Endothelial cell of umbilical vein (primary cell): ENCODE results near the gene CAMK2G. TPM values are rescaled to one million over a fixed set of nuclear protein-coding genes. Genes with fewer than 3 reads are reported as not detected.

Experiments used
- BruUV-seq: library from RNA; stranded (reverse); fragments of 400-500 nt; replicated peaks from 2 replicates; lab custom pipeline; 2021; lab: Mats Ljungman, UMichigan
- CTCF ChIA-PET: fragments of 300-600, 350-600 bp; sonication (Branson Sonifier 250); formaldehyde crosslinking; loops from one replicate; lab custom pipeline; 2021; ENCODE audit warnings: antibody characterized with exemption, inconsistent platforms; lab: Charles Lee
- POLR2A ChIA-PET: fragments of 300-600, 350-600 bp; sonication (Branson Sonifier 250); formaldehyde crosslinking; loops from one replicate; lab custom pipeline; 2021; ENCODE audit warnings: antibody characterized with exemption, inconsistent platforms; lab: Charles Lee
- DNase-seq: peaks from one replicate; pipeline ENCODE4 v3.0.0-alpha.2; 2011; ENCODE audit warnings: low read depth, low spot score
- FAIRE-seq: peaks from 2 replicates; lab custom pipeline; 2011; peaks lifted over from hg19 to GRCh38; lab: Jason Lieb, UNC
- H2AFZ ChIP-seq: 2 replicates; pipeline ENCODE4 v1.6.0; 2012; ENCODE audit warnings: low read depth, low read length, control low read depth, inconsistent platforms
- H3K27ac ChIP-seq: 2 replicates; pipeline ENCODE4 v1.5.1; 2011; ENCODE audit warnings: low read depth, mild to moderate bottlenecking, control low read depth, low read length, moderate library complexity; ENCODE audit not compliant: insufficient read depth
- H3K27me3 ChIP-seq, 2 experiments: 2 replicates each; pipeline versions ENCODE4 v1.6.0 to v1.6.1; 2011; ENCODE audit warnings: low read length in 2 of 2, mixed read lengths in 1 of 2; ENCODE audit not compliant: control insufficient read depth in 2 of 2, insufficient read depth in 2 of 2
- H3K36me3 ChIP-seq, 2 experiments: 2 replicates in 1 of 2; 3 replicates in 1 of 2; pipeline ENCODE4 v1.5.1; 2011; ENCODE audit warnings: low read length in 2 of 2, mild to moderate bottlenecking in 1 of 2, moderate library complexity in 1 of 2; ENCODE audit not compliant: control insufficient read depth in 2 of 2, insufficient read depth in 2 of 2; ENCODE audit errors: extremely low read depth in 1 of 2
- H3K4me1 ChIP-seq: 3 replicates; pipeline ENCODE4 v1.5.1; 2011; ENCODE audit warnings: mild to moderate bottlenecking, low read length; ENCODE audit not compliant: control insufficient read depth, insufficient read depth; ENCODE audit errors: extremely low read depth
- H3K4me2 ChIP-seq: 2 replicates; pipeline ENCODE4 v1.6.1; 2011; ENCODE audit warnings: low read length, control low read depth, mixed read lengths; ENCODE audit not compliant: insufficient read depth
- H3K4me3 ChIP-seq, 3 experiments: fragments of 200-600 bp in 1 of 3; sonication (generic), shearing (Covaris generic) in 1 of 3; replicated peaks in 1 of 3; 2 replicates each; pipeline ENCODE4 v1.5.1; 2011 to 2016; ENCODE audit warnings: control low read depth in 3 of 3, low read length in 3 of 3, mild to moderate bottlenecking in 2 of 3, inconsistent platforms in 1 of 3, low read depth in 1 of 3, moderate library complexity in 1 of 3; ENCODE audit not compliant: insufficient read depth in 1 of 3
- H3K79me2 ChIP-seq: 2 replicates; pipeline ENCODE4 v1.6.0; 2012; ENCODE audit warnings: low read length, inconsistent platforms; ENCODE audit not compliant: control insufficient read depth, insufficient read depth
- H3K9ac ChIP-seq: replicated peaks from 2 replicates; pipeline ENCODE3; 2011; ENCODE audit warnings: low read length, control low read depth; ENCODE audit not compliant: insufficient read depth; ENCODE audit errors: extremely low read depth
- H3K9me1 ChIP-seq: replicated peaks from 3 replicates; pipeline ENCODE4 v1.6.0; 2011; ENCODE audit warnings: mild to moderate bottlenecking, low read length; ENCODE audit not compliant: control insufficient read depth, insufficient read depth; ENCODE audit errors: extremely low read depth
- H3K9me3 ChIP-seq: replicated peaks from 2 replicates; pipeline ENCODE4 v1.5.1; 2012; ENCODE audit warnings: low read length, inconsistent platforms; ENCODE audit not compliant: control insufficient read depth, insufficient read depth
- H4K20me1 ChIP-seq: replicated peaks from 2 replicates; pipeline ENCODE3; 2011; ENCODE audit warnings: mild to moderate bottlenecking, low read length; ENCODE audit not compliant: control insufficient read depth, insufficient read depth; ENCODE audit errors: extremely low read depth
- EZH2 ChIP-seq: IDR thresholded peaks from 2 replicates; pipeline ENCODE4 v1.6.1; 2012; ENCODE audit warnings: borderline replicate concordance, low read depth, mild to moderate bottlenecking, moderate library complexity, low read length, inconsistent platforms; ENCODE audit not compliant: severe bottlenecking
- FOS ChIP-seq: IDR thresholded peaks from 2 replicates; pipeline ENCODE4 v1.6.1; 2011; ENCODE audit warnings: mild to moderate bottlenecking, low read length, moderate library complexity, borderline replicate concordance; ENCODE audit not compliant: insufficient read depth
- GATA2 ChIP-seq: IDR thresholded peaks from 2 replicates; pipeline ENCODE4 v1.7.0; 2011; ENCODE audit warnings: low read depth, mild to moderate bottlenecking, moderate library complexity, mixed read lengths, low read length; ENCODE audit not compliant: insufficient read length, insufficient read depth
- JUN ChIP-seq: IDR thresholded peaks from 2 replicates; pipeline ENCODE4 v1.6.1; 2011; ENCODE audit warnings: borderline replicate concordance, low read depth; ENCODE audit not compliant: insufficient read length, insufficient read depth
- MYC ChIP-seq: IDR thresholded peaks from one replicate; pipeline ENCODE4 v1.6.1; 2011; ENCODE audit warnings: mild to moderate bottlenecking, low read depth, low read length
- POLR2A ChIP-seq: IDR thresholded peaks from 2 replicates; pipeline ENCODE4 v1.6.1; 2012; ENCODE audit warnings: low read depth, mild to moderate bottlenecking, control low read depth, low read length
- POLR2AphosphoS5 ChIP-seq: IDR thresholded peaks from 2 replicates; pipeline ENCODE4 v1.6.1; 2012; ENCODE audit warnings: low read depth, mild to moderate bottlenecking, control low read depth, low read length, moderate library complexity; ENCODE audit not compliant: insufficient read depth
- dilution Hi-C: fragments of 300-500 bp; cut with MboI; formaldehyde crosslinking; loops from one replicate; pipeline ENCODE4 v1.15.0; 2019; ENCODE audit warnings: low sequenced_read_pairs; ENCODE audit not compliant: extremely low pct_ligation_motif_present
- intact Hi-C: fragments of 100-400 bp; cut with micrococcal nuclease; formaldehyde crosslinking; loops from one replicate; pipeline ENCODE4 v1.10.0; 2022
- polyA plus RNA-seq, 4 experiments: library from polyadenylated mRNA; depleted of rRNA in 3 of 4; stranded (reverse) in 3 of 4; unstranded in 1 of 4; fragments of >200 nt; gene quantifications; 2 replicates each; pipeline versions ENCODE4 v1.2.1 to v1.2.3, GENCODE V29; 2011 to 2012; ENCODE audit warnings: missing spikeins in 1 of 4
- total RNA-seq: library from RNA; stranded (reverse); gene quantifications from 2 replicates; pipeline ENCODE4 v1.2.3, GENCODE V29; 2021
- TF ChIP-seq, protein P1 (sequence below), 2 donors: IDR thresholded peaks; 1 replicate in 1 of 2; 2 replicates in 1 of 2; pipeline ENCODE4 v1.5.1; 2011; ENCODE audit warnings: low read length in 2 of 2, mild to moderate bottlenecking in 2 of 2, moderate library complexity in 2 of 2, control low read depth in 1 of 2, inconsistent platforms in 1 of 2, low read depth in 1 of 2; ENCODE audit not compliant: insufficient read depth in 1 of 2; ENCODE audit errors: extremely low read depth in 1 of 2
- TF ChIP-seq, protein P2 (sequence below): IDR thresholded peaks from 2 replicates; pipeline ENCODE4 v1.6.1; 2011; ENCODE audit not compliant: insufficient read depth, insufficient read length

CAMK2G gene
- total and polyA plus RNA-seq, 2 donors (not counting 3 experiments of a cell fraction or from before 2014, with no cell fraction given), result 27.2 to 33.6 TPM

DNA sequence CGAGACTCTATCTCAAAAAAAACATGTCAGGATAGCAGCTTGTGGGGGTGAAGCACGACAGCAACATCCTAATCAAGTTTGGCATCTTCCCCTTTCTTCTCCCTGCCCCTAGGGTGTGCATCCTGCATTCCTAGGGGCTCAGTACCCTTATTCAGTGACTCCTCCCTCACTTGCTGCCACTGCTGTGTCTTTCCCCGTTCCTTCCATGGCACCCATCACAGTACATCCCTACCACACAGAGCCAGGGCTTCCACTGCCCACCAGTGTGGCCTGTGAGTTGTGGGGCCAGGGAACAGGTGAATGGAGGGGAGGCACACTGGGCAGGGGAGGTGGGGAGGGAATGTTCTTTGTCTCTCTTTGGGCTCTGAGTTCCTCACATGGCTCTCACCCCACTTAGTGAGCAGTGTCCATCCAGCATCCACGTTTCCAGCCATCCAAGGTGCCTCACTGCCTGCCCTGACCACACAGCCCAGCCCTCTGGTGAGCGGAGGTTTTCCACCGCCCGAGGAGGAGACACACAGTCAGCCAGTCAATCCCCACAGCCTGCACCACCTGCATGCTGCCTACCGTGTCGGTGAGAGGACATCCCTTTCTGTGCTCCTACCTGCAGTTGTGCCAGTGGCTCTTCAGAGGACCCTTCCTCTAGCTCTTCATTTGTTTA is 74.3 kb downstream of the CAMK2G start:
- CTCF ChIA-PET, result interaction anchor here (1.0 kb wide), 2 partner anchors 10 to 11 kb away, joined by 3 to 5 read pairs; no protein-coding TSS in a partner anchor
- no peak for FAIRE-seq
- intact Hi-C loops, result no loop called here
- no peaks in the 10 kb centered on the region for H3K27me3 ChIP-seq
- DNase-seq, result no peak
- no peaks in the 10 kb centered on the region for H3K4me1 ChIP-seq
- TF ChIP-seq POLR2AphosphoS5 (no peak), POLR2A (no peak), GATA2 (no peak), EZH2 (no peak), JUN (no peak), FOS (no peak), MYC (no peak)
- TF ChIP-seq, protein P1, sequence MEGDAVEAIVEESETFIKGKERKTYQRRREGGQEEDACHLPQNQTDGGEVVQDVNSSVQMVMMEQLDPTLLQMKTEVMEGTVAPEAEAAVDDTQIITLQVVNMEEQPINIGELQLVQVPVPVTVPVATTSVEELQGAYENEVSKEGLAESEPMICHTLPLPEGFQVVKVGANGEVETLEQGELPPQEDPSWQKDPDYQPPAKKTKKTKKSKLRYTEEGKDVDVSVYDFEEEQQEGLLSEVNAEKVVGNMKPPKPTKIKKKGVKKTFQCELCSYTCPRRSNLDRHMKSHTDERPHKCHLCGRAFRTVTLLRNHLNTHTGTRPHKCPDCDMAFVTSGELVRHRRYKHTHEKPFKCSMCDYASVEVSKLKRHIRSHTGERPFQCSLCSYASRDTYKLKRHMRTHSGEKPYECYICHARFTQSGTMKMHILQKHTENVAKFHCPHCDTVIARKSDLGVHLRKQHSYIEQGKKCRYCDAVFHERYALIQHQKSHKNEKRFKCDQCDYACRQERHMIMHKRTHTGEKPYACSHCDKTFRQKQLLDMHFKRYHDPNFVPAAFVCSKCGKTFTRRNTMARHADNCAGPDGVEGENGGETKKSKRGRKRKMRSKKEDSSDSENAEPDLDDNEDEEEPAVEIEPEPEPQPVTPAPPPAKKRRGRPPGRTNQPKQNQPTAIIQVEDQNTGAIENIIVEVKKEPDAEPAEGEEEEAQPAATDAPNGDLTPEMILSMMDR (IDR thresholded peaks at IDR 0.05; ENCODE audit: extremely low read depth in 1 of 2, insufficient read depth in 1 of 2, low read depth in 1 of 2, low read length in 2 of 2), result no peak
- TF ChIP-seq, protein P2, sequence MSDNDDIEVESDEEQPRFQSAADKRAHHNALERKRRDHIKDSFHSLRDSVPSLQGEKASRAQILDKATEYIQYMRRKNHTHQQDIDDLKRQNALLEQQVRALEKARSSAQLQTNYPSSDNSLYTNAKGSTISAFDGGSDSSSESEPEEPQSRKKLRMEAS, result no peak
- H3K4me3 ChIP-seq, result no peak overlapping the region
- H3K36me3 ChIP-seq, result peaks cover 23 to 62% of the 10 kb centered on the region in 2 experiments
- no peaks in the 10 kb centered on the region for H3K79me2 ChIP-seq
- dilution Hi-C loops, result no loop called here
- H3K9ac ChIP-seq, result no peak overlapping the region
- H3K27ac ChIP-seq, result no peak overlapping the region
- no TSS peak for BruUV-seq
- POLR2A ChIA-PET, result interaction anchor here (0.9 kb wide), 1 partner anchor 10 kb away, joined by 3 read pairs; no protein-coding TSS in a partner anchor
- no peak overlapping the region for H3K4me2 ChIP-seq
- H3K9me3 ChIP-seq, result no peaks in the 10 kb centered on the region
- H4K20me1 ChIP-seq, result no peaks in the 10 kb centered on the region
- H3K9me1 ChIP-seq, result no peaks in the 10 kb centered on the region
- no peak overlapping the region for H2AFZ ChIP-seq
